IMR-90 (cell line): ENCODE results near the gene EXT2. TPM values are rescaled to one million over a fixed set of nuclear protein-coding genes. Genes with fewer than 3 reads are reported as not detected.

Experiments
- ATAC-seq: fragments of 200-7000 bp; cut with Tn5 transposase; 2 replicates; pipeline ENCODE4 v1.9.1; 2020; ENCODE audit warnings: low read depth, mild to moderate bottlenecking, moderate library complexity
- BruUV-seq: library from RNA; stranded (reverse); fragments of 400-500 nt; replicated peaks from 2 replicates; lab custom pipeline; 2021; lab: Mats Ljungman, UMichigan
- CTCF ChIA-PET: fragments of 300-600 bp; formaldehyde crosslinking; extraction: SDS; loops from one replicate; lab custom pipeline; 2021; ENCODE audit warnings: antibody characterized with exemption; lab: Yijun Ruan, JAX
- POLR2A ChIA-PET: fragments of 300-600 bp; sonication (Branson Sonifier 250); formaldehyde crosslinking; loops from one replicate; lab custom pipeline; 2022; ENCODE audit warnings: antibody characterized with exemption; ENCODE audit not compliant: unreplicated experiment; lab: Charles Lee
- DNase-seq: peaks from one replicate; pipeline ENCODE4 v3.0.0; 2013
- H2AFZ ChIP-seq: replicated peaks from 2 replicates; pipeline ENCODE3; 2013; ENCODE audit warnings: low read length, mild to moderate bottlenecking; ENCODE audit not compliant: poor library complexity
- H2AK5ac ChIP-seq: 2 replicates; pipeline ENCODE4 v1.6.1; 2013; ENCODE audit warnings: low read depth, low read length, inconsistent platforms
- H2AK9ac ChIP-seq: replicated peaks from 2 replicates; pipeline ENCODE3; 2013; ENCODE audit warnings: mild to moderate bottlenecking, low read depth, low read length, moderate library complexity; ENCODE audit not compliant: poor library complexity
- H2BK120ac ChIP-seq: 2 replicates; pipeline ENCODE4 v1.6.1; 2013; ENCODE audit warnings: low read depth, low read length, inconsistent platforms
- H2BK15ac ChIP-seq: 3 replicates; pipeline ENCODE4 v1.6.1; 2013; ENCODE audit warnings: low read depth, low read length, inconsistent platforms
- H2BK20ac ChIP-seq: 2 replicates; pipeline ENCODE4 v1.6.1; 2013; ENCODE audit warnings: low read depth, mild to moderate bottlenecking, inconsistent platforms, low read length, moderate library complexity
- H2BK5ac ChIP-seq: 2 replicates; pipeline ENCODE4 v1.6.1; 2013; ENCODE audit warnings: mild to moderate bottlenecking, low read depth, low read length, inconsistent platforms; ENCODE audit not compliant: poor library complexity, severe bottlenecking
- H3K14ac ChIP-seq: replicated peaks from 2 replicates; pipeline ENCODE4 v1.6.1; 2013; ENCODE audit warnings: low read depth, low read length, inconsistent platforms
- H3K18ac ChIP-seq: 2 replicates; pipeline ENCODE4 v1.6.1; 2013; ENCODE audit warnings: low read depth, low read length, control low read depth
- H3K23ac ChIP-seq: 2 replicates; pipeline ENCODE4 v1.6.1; 2013; ENCODE audit warnings: low read depth, low read length, inconsistent platforms
- H3K27ac ChIP-seq: 2 replicates; pipeline ENCODE4 v1.5.1; 2013; ENCODE audit warnings: mild to moderate bottlenecking, control low read depth, low read length; ENCODE audit not compliant: insufficient read depth
- H3K27me3 ChIP-seq: 2 replicates; pipeline ENCODE4 v1.6.1; 2013; ENCODE audit warnings: low read length; ENCODE audit not compliant: control insufficient read depth, insufficient read depth
- H3K36me3 ChIP-seq: 2 replicates; pipeline ENCODE4 v1.6.1; 2013; ENCODE audit warnings: low read length, mixed read lengths; ENCODE audit not compliant: control insufficient read depth, insufficient read depth
- H3K4ac ChIP-seq: 2 replicates; pipeline ENCODE4 v1.6.1; 2013; ENCODE audit warnings: low read depth, low read length, inconsistent platforms
- H3K4me1 ChIP-seq: 2 replicates; pipeline ENCODE4 v1.6.1; 2013; ENCODE audit warnings: low read length, mixed read lengths; ENCODE audit not compliant: control insufficient read depth, insufficient read depth
- H3K4me2 ChIP-seq: 2 replicates; pipeline ENCODE4 v1.6.1; 2013; ENCODE audit warnings: low read depth, mild to moderate bottlenecking, control low read depth, low read length, moderate library complexity
- H3K4me3 ChIP-seq: 2 replicates; pipeline ENCODE4 v1.5.1; 2013; ENCODE audit warnings: low read depth, mild to moderate bottlenecking, control low read depth, low read length, moderate library complexity; ENCODE audit not compliant: insufficient read depth
- H3K56ac ChIP-seq: 2 replicates; pipeline ENCODE4 v1.6.1; 2013; ENCODE audit warnings: low read length, inconsistent platforms; ENCODE audit not compliant: insufficient read depth; ENCODE audit errors: extremely low read depth
- H3K79me1 ChIP-seq, 2 experiments: 2 replicates each; pipeline ENCODE4 v1.6.1; 2013; ENCODE audit warnings: low read length in 2 of 2, inconsistent platforms in 1 of 2, low read depth in 1 of 2
- H3K9ac ChIP-seq: 2 replicates; pipeline ENCODE4 v1.6.1; 2013; ENCODE audit warnings: low read depth, low read length, control low read depth
- H3K9me1 ChIP-seq: 2 replicates; pipeline ENCODE4 v1.6.1; 2013; ENCODE audit warnings: low read length, inconsistent platforms; ENCODE audit not compliant: insufficient read depth
- H3K9me3 ChIP-seq: 2 replicates; pipeline ENCODE4 v1.6.1; 2013; ENCODE audit warnings: low read length; ENCODE audit not compliant: control insufficient read depth, insufficient read depth
- H4K20me1 ChIP-seq: 2 replicates; pipeline ENCODE4 v1.6.1; 2013; ENCODE audit warnings: low read length, inconsistent platforms; ENCODE audit not compliant: insufficient read depth
- H4K5ac ChIP-seq: 2 replicates; pipeline ENCODE4 v1.6.1; 2013; ENCODE audit warnings: mild to moderate bottlenecking, low read depth, low read length, control low read depth
- H4K8ac ChIP-seq, 2 experiments: 2 replicates each; pipeline ENCODE4 v1.6.1; 2013; ENCODE audit warnings: low read depth in 2 of 2, low read length in 2 of 2, control low read depth in 1 of 2, inconsistent platforms in 1 of 2
- H4K91ac ChIP-seq: 2 replicates; pipeline ENCODE4 v1.6.1; 2013; ENCODE audit warnings: low read depth, low read length, inconsistent platforms; ENCODE audit not compliant: insufficient read depth
- CEBPB ChIP-seq: IDR thresholded peaks from 2 replicates; pipeline ENCODE4 v1.6.1; 2012; ENCODE audit warnings: low read depth, low read length, improper control_type of control experiment
- ELK1 ChIP-seq: fragments of 150-350 bp; IDR thresholded peaks from 2 replicates; pipeline ENCODE4 v1.6.1; 2016; ENCODE audit warnings: low read depth, mild to moderate bottlenecking, low read length, moderate library complexity, borderline replicate concordance
- FOS ChIP-seq: fragments of 150-350 bp; IDR thresholded peaks from 2 replicates; pipeline ENCODE4 v1.6.1; 2016; ENCODE audit warnings: low read depth, low read length
- MAFK ChIP-seq: IDR thresholded peaks from 2 replicates; pipeline ENCODE4 v1.6.1; 2012; ENCODE audit warnings: low read depth, low read length, improper control_type of control experiment
- MAZ ChIP-seq: IDR thresholded peaks from 2 replicates; pipeline ENCODE4 v1.6.1; 2012; ENCODE audit warnings: low read depth, mild to moderate bottlenecking, low read length, improper control_type of control experiment, moderate library complexity, borderline replicate concordance
- NFE2L2 ChIP-seq: fragments of 150-350 bp; IDR thresholded peaks from 2 replicates; pipeline ENCODE4 v1.6.1; 2016; ENCODE audit warnings: low read depth, mild to moderate bottlenecking, low read length
- POLR2A ChIP-seq: IDR thresholded peaks from 2 replicates; pipeline ENCODE4 v1.6.1; 2012; ENCODE audit warnings: mild to moderate bottlenecking, low read depth, low read length
- SMC3 ChIP-seq: fragments of 150-350 bp; IDR thresholded peaks from 2 replicates; pipeline ENCODE4 v1.6.1; 2016; ENCODE audit warnings: low read depth, mild to moderate bottlenecking, antibody characterized with exemption, low read length, moderate library complexity
- WGBS, 2 experiments: methylation state at CpG; one replicate each; pipeline versions ENCODE4 v1.1.5 to v1.1.7; 2013; ENCODE audit warnings: missing lambda C conversion rate in 2 of 2; ENCODE audit not compliant: insufficient read length in 1 of 2; ENCODE audit errors: extremely low coverage in 2 of 2; 5-methylcytosine and 5-hydroxymethylcytosine counted together
- dilution Hi-C: fragments of 300-500 bp; cut with HindIII; formaldehyde crosslinking; loops from one replicate; pipeline ENCODE4 v1.14.3; 2018; ENCODE audit warnings: low sequenced_read_pairs; ENCODE audit not compliant: unreplicated experiment
- in situ Hi-C: fragments of 300-500 bp; cut with MboI; formaldehyde crosslinking; loops from 3 replicates; pipeline ENCODE4 v1.14.3; 2019; ENCODE audit warnings: low sequenced_read_pairs, inconsistent platforms, mixed read lengths
- intact Hi-C: fragments of 100-400 bp; cut with micrococcal nuclease; formaldehyde crosslinking; loops from 2 replicates; pipeline ENCODE4 v1.10.0; 2022
- polyA plus RNA-seq, 3 experiments: library from polyadenylated mRNA; depleted of rRNA; stranded (reverse); fragments of >200 nt; gene quantifications; 2 replicates each; pipeline ENCODE4 v1.2.3, GENCODE V29; 2012; ENCODE audit warnings: low replicate concordance in 1 of 3
- total RNA-seq: library from RNA; depleted of rRNA; stranded (reverse); fragments of >200 nt; gene quantifications from 2 replicates; pipeline ENCODE4 v1.2.3, GENCODE V29; 2012

The EXT2 gene
- total and polyA plus RNA-seq, 2 of the 4 experiments (the other 2 are of a cell fraction): 75.0 to 85.3 TPM

- ChIA-PET CTCF (no interaction called here), POLR2A (no interaction called here)
- Histone ChIP-seq H2AK9ac (no peak overlapping the region), H3K27ac (no peak overlapping the region), H4K5ac (no peak overlapping the region), H2AFZ (no peak overlapping the region), H3K9me1 (no peaks in the 10 kb centered on the region; the same call in 1 of the 2 replicates), H3K18ac (no peak overlapping the region), H4K91ac (no peak overlapping the region), H4K20me1 (no peaks in the 10 kb centered on the region), H2AK5ac (no peak overlapping the region), H3K14ac (no peak overlapping the region), H2BK20ac (no peak overlapping the region), H2BK5ac (no peak overlapping the region), H3K4me3 (no peak overlapping the region), H3K56ac (no peak overlapping the region), H3K4me1 (peaks cover 2% of the 10 kb centered on the region; the same call in 1 of the 2 replicates), H3K9me3 (peaks cover 4% of the 10 kb centered on the region), H3K79me1 (peaks cover 3 to 9% of the 10 kb centered on the region in 2 experiments; a peak in 2 of 4 replicates), H3K9ac (no peak overlapping the region), H3K4me2 (no peak overlapping the region), H3K27me3 (no peaks in the 10 kb centered on the region), H2BK120ac (no peak overlapping the region), H3K36me3 (peaks cover 8% of the 10 kb centered on the region), H3K23ac (no peak overlapping the region), H2BK15ac (no peak overlapping the region), H3K4ac (no peak overlapping the region), H4K8ac (no peak overlapping the region)
- dilution Hi-C loops: no loop called here
- WGBS, 2 experiments: no CpG with 5 or more reads among the region's 5 CpGs
- in situ Hi-C loops: no loop called here
- ATAC-seq (no peak), DNase-seq (no peak)
- BruUV-seq: no TSS peak
- intact Hi-C loops: no loop called here
- no peak for TF ChIP-seq POLR2A
- no peak for TF ChIP-seq ELK1
- TF ChIP-seq SMC3: no peak
- TF ChIP-seq MAFK: no peak
- TF ChIP-seq MAZ: no peak
- TF ChIP-seq FOS: no peak
- TF ChIP-seq NFE2L2: no peak
- no peak for TF ChIP-seq CEBPB
Measured at GRCh38 chr11:44193856-44194255, 98.4 kb downstream of the EXT2 start.
